ENCODE data around the gene WNT1.

WNT1 gene

DNA sequence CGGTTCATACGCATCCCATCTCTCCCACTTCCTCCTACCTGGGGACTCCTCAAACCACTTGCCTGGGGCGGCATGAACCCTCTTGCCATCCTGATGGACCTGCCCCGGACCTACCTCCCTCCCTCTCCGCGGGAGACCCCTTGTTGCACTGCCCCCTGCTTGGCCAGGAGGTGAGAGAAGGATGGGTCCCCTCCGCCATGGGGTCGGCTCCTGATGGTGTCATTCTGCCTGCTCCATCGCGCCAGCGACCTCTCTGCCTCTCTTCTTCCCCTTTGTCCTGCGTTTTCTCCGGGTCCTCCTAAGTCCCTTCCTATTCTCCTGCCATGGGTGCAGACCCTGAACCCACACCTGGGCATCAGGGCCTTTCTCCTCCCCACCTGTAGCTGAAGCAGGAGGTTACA lies 3.6 kb downstream of the WNT1 start:
- no peak for DNase-seq

- no peak for DNase-seq
Observed at GRCh38 chr12:48982397-48983080, 4.4 kb downstream of the WNT1 start.

DNA sequence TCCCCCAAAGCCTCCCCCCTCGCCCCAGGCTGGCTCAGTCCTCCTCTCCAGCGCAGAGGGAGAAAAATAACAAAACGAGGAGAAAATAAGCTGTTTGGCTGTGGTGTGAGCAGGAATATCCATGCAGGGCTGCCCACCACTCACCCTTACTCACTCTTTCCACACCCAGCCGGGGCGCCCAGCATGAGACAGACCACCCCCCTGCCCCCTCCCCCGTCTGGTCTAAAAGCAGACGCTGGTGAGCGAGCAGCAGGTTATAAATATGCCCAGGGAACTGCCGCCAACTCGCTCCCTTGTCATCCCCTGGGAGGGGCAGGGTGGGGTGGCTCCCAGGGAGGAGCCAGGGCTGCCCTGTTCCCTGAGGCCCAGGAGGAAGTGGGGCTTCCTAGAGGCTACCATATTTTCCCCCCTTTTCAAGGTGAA lies 7.4 kb downstream of the WNT1 start:
- no peak for DNase-seq

DNA sequence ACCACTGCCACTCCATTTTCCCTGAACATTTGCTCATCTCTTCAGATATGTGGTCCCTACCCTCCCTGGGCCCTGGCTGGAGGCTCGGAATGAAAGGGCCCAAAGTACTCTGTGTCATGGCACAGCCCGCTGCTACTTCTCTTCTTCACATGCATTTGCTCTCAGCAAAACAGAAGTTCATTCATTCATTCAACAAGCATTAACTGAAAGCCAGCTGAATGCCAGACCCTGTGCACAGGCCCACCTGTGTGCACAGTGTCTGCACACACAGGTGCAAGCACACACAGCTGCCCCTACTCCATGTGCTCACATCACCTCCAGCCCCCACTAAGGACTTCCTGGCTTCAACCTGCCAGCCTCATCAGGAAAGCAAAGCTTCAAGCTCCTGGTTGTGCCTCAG lies 7.8 kb downstream of the WNT1 start:
- DNase-seq: no peak

DNA sequence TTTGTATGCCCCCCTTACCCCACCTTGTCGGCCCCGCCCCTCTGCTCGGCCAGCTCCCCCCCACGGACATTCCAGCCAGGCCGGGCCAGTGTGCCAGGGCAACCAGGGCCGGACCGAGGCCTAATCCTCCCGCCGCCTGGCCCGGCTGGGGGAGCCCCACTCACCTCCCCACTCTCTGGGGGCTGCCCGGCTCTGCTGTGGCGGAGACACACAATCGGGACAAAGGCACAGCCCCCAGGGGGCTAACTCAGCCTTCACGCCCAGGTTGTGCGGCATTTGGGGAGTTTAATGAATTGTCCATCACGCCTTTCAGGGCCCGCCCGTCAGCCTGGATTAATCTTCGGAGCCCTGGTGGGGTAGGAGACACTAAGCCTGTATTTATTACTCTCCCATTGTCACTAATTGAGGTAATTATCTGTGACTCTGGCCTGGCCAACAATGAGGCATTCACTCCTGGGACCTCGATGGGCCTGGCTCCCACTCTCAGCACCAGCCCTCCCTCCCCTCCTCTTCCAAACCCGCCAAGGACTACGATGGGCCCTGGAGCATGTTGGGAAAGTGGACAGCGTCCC lies 8.7 kb downstream of the WNT1 start:
- DNase-seq: peak; percentile 26 to 34

- DNase-seq: peak; percentile 59 to 79
Observed at GRCh38 chr12:48988030-48988649, 10.0 kb downstream of the WNT1 start.

GRCh38 chr12:48990552-48990951 lies 12.4 kb downstream of the WNT1 start:
- no peak for DNase-seq

DNA sequence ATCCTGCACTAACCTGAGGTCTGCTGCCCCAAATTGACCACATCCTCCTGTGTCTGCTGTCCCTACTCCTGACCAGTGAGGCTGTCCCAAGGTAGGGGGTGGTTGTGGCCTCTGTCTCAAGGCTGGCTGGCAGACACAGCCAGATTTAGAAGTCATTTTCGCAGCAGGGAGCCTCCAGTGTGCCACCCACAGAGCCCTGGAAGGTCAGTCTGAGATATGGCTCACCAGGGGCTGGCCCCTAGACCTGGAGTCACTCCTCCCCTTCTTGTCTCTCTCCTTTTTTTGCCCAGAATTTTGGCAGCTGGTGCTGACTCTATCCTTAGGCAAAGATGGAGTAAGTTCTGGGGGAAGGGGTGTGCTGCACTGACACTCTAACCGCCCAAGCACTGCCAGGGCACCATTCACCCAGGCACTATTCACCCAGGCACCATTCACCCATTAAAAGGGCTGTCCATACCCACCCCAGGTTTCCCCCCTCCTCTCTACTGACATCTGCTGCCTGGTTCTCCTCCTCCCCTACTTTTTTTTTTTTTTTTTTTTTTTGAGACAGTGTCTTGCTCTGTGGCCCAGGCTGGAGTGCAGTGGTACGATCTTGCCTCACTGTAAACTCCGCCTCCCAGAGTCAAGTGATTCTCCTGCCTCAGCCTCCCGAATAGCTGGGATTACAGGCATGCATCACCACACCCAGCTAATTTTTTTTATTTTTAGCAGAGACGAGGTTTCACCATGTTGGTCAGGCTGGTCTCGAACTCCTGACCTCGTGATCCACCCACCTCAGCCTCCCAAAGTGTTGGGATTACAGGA lies 13.3 kb downstream of the WNT1 start:
- no peak for DNase-seq

GRCh38 chr12:48993787-48994186 lies 15.7 kb downstream of the WNT1 start:
- no peak for DNase-seq

DNA sequence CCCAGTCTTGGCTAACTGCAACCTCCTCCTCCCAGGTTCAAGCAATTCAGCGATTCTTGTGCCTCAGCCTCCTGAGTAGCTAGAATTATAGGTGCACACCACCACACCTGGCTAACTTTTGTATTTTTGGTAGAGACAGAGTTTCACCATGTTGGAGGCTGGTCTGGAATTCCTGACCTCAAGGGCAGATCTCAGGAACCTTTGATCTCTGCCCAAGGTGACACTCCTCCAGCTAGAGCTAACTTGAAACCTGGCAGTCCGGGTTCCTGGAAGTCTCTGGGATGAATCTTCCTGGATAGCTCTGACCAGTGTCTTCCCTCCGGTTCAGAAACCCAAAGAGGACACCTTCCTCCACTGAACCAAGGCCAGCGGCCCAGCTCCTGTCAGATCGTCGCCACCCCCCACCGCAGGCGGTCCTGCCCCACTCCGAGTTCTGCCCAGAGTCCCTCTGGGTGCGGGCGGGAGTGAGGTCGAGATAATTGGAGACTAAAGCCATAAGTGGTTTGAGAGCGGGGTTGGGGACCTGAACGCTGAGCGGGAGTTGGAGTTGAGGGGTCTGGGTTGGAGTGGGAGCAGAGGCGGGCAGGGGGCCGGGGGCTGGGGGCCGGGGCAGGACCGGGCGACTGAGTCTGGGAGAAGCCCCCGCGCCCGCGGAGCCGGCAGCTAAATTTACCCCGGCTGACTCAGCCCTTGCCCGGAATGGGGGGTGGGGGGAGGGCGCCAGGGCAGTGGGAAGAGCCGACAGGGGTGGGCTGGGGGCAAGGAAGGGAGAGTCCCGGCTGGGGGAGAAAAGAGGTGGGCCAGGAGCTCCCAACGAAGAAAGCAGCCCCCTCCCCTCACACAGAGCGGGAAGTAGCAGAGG lies 16.3 kb downstream of the WNT1 start:
- no peak for DNase-seq

DNA sequence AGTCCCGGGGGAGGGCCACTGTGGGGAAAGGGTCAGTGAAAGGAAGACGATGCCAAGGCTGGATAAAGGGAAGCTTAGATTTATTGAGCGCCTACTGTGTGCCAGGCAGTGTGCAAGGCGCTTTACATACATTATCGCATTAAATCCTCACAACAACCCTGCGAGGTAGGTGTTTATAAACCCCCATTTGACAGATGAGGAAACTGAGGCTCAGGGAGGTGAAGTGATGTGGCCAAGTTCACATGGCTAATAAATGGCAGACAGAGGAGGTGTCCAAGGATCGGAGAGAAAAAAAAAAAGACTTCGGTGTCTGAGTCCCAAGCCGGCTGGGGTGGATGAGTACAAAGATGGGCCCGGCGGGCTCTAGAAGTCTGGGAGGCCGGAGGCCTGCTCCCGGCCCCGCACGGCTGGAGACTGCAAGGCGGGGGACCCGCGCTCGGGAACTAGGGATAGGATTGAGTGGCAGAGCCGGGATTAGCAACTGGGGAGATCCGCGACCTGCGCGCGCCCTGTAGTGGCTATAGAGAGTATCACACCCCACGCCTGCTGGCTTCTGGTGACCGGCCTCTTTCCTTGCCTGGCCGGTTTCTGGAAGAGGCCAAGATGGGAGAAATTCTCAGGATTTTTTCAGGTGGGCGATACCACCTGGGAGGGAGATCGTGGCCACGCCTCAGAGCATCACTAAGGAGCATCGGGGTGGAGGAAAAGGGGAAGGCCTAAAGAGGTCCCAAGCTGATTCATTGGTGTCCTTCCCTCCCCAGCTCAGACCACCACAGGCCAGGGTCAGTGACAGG lies 17.2 kb downstream of the WNT1 start:
- peak; percentile 67 to 73 for DNase-seq

- peak; percentile 65 to 83 for DNase-seq
Observed at GRCh38 chr12:48996794-48997718, 18.9 kb downstream of the WNT1 start.

DNA sequence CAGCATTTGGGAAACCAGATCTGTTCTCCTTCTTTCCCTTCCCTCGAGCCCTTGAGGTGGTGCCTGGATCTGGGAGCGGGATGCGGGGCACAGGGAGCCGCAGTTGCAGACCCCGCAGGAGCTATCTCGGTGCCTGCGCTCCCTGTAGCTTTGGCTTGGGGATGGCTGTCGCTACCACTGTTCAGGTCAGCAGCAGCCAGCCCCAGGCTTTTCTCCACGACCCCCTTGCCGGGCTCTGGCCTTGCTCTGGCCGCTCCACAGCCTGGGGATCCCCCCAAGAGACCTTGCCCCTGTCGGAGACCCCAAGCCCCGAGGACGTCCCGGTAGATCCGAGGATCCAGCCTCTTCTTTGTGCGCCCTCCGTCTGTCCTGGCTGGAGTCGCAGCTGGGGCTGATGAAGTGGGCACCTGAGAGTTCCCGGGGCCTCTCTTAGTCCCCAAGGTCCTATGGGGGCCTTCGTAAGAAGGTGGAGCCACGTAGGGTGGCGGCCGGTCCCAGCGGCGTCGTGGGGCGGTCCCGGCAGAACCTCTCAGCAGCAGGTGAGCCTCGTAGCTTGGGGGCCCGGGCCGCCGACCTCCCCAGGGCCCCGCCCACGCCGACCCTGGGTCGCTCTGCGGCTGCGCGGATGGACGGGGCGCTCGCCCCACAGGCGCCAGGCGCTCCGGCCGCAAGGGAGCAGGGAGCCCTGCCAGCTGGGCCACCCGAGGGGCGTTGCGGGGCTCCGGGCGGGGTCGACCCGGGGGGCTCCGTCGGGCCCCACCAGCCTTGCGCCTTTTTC lies 19.8 kb downstream of the WNT1 start:
- DNase-seq: peak; percentile 43 to 78

GRCh38 chr12:48998497-48999353 lies 20.6 kb downstream of the WNT1 start:
- DNase-seq: no peak

DNA sequence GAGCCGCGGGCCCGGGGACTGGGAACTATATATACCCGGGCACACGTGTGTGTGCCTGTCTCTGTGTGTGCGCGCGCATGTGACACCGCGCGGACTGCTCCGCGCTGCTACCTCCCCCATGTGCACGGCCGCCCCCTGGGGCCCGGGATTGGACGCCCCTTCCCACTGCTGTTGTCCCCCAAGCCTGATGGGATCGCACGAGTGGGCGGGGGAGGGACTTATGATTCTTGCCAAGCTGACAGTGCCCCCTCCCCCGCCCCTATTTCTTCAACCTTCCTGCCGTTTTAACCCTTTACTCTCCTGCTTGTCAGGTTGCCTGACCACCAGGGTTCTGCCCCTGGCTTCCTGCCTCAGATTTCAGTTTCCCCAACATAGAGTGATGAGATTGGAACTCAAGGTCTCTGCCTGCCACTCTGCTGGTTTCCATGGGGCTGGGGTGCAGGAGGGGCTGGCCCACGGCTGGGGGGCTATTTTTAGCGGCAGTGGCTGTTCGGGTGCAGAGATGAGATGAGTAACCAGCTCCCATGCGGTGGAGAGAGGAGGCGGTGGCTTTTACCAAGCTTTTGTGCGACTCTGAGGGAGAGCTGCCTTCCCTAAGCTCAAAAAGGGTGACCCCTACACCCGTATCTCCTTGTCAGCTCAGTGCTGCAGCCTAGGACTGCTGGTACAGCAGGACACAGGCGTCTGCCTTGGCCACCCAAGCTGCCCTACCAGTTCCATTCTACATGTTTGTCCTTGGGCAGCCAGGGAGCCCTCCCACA lies 21.4 kb downstream of the WNT1 start, which contains the start of gene DDN:
Gene DDN (minus strand): TSS at position 5 of the 761 bp plus-strand sequence. CDS start 88 bp downstream, outside the sequence.
- DNase-seq: peak; percentile 14 to 49

DNA sequence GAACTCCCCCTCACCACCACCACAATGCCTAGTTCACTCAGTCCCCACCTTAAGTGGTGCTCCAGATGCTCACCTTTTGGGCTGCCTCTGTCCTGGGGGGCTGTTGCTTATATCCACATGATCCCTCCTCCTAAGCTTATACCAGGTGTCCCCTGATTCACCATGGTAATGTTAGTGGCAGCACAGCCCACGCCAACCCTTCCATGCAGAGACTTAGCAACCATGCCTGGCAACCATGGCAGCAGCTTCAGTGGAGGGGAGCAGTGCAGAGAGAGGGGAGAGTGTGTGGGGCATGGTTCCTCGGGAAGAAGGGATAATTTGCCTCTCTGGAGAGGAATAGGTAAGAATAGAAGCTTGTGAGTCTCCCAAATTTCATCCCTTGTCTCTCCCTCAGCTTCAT lies 22.2 kb downstream of the WNT1 start:
- DNase-seq: no peak

GRCh38 chr12:49008943-49009342 lies 30.8 kb downstream of the WNT1 start:
- no peak for DNase-seq

Measured in NCI-H1930 (cell line).